ENCODE results near the gene LMAN1L. TPM values are rescaled to one million over a fixed set of nuclear protein-coding genes. Genes with fewer than 3 reads are reported as not detected.

Gene LMAN1L
- total RNA-seq, 1 experiment from 2014 or later: not detected

DNA sequence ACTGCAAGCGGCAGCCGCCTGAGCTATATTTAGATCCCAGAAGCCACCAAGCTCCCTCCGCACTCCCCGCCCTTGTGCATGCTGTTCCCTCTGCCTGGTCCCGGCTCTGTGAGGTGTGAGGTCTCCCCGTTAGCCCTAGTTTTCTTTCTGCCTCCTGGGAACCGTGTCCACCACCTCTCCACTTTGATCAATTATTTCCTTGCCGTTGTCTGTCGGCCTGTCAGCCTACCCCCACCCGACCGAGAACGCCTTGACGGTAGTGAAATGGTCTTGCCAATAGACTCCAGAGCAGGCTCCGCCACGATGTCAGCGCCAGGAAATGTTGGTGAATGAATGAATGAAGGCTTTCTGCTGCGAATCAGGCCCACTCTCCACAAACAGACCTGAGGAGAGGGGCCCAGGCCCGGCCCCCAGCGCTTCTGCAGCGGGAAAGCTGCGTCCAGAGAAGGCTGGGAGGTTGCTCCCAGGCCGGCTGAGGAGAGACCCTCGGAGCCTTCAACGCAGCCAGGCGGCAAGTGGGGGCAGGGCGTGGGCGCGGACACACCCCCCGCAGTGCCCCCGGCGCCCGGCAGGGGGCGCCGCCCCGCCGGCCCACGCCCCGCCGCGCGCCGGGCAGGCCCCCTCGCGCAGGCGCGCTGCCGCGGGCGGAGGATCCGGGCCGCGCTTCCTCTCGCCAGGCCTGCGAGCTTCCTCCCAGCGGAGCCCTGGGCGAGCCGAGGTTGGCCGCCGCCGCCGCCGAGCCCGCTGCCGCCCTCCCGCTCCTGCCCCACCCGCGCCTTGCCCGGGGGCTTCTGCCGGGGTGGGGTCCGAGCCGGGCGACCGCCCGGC lies 31.0 kb upstream of the LMAN1L start, which contains the start of gene CSK:
Gene CSK (plus strand): TSS at position 650 of the 828 bp plus-strand sequence. CDS start 16,218 bp downstream, outside the sequence.
- CTCF ChIA-PET: interaction anchor here (0.8 kb wide), 1 partner anchor 61 kb away, joined by 3 read pairs; no protein-coding TSS in a partner anchor
- H3K4me2 ChIP-seq (ENCODE audit: low read length): peak within 1 kb of the TSS; percentile 100
- H3K9me3 ChIP-seq (ENCODE audit: low read length): no peaks in the 10 kb centered on the region
- H3K27ac ChIP-seq (ENCODE audit: low read length): no peak within 1 kb of the TSS
- peaks cover 18% of the 10 kb centered on the region for H3K4me1 ChIP-seq (ENCODE audit: insufficient read depth, low read length)
- POLR2A ChIA-PET (ENCODE audit: unreplicated experiment): no interaction called here
- peak within 1 kb of the TSS; percentile 98 for H3K4me3 ChIP-seq (ENCODE audit: low read length)
- no peaks in the 10 kb centered on the region for H3F3A ChIP-seq (ENCODE audit: low read length, unreplicated experiment)
- no peaks in the 10 kb centered on the region for H3K9me2 ChIP-seq (replicated peaks; ENCODE audit: low read length)
- peak within 1 kb of the TSS; percentile 99 for H2AFZ ChIP-seq (ENCODE audit: low read length)
- DNase-seq (peak; percentile 69), ATAC-seq (peak; percentile 79)
- peaks cover 42% of the 10 kb centered on the region for H3K79me2 ChIP-seq (ENCODE audit: low read length)
- H4K20me1 ChIP-seq (ENCODE audit: low read length): no peaks in the 10 kb centered on the region
- intact Hi-C loops (cut with micrococcal nuclease): no loop called here
- H3K27me3 ChIP-seq (ENCODE audit: low read length): no peaks in the 10 kb centered on the region
- no peaks in the 10 kb centered on the region; the same call in 1 of the 2 replicates for H3K36me3 ChIP-seq (ENCODE audit: low read depth, low read length)
- BruUV-seq (replicated peaks): no TSS peak
- peak within 1 kb of the TSS; percentile 85 for H3K9ac ChIP-seq (ENCODE audit: low read length)
- peak; percentile 40; the same call in 1 of the 2 replicates for TF ChIP-seq CTCF (conservative IDR thresholded peaks at IDR 0.05; ENCODE audit: low read depth, low read length)
- TF ChIP-seq EZH2phosphoT487 (IDR thresholded peaks at IDR 0.05; ENCODE audit: borderline replicate concordance, low read length): no peak

- Histone ChIP-seq H3K27me3 (ENCODE audit: low read length) (no peaks in the 10 kb centered on the region), H3K4me3 (ENCODE audit: low read length) (peak overlapping the region; percentile 98), H4K20me1 (ENCODE audit: low read length) (0 out of 2 replicates have a peak, but pooled peaks cover 1% of the 10 kb centered on the region), H3F3A (ENCODE audit: low read length, unreplicated experiment) (no peaks in the 10 kb centered on the region), H3K9me3 (ENCODE audit: low read length) (no peaks in the 10 kb centered on the region), H3K36me3 (ENCODE audit: low read depth, low read length) (no peaks in the 10 kb centered on the region; the same call in 1 of the 2 replicates), H3K4me1 (ENCODE audit: insufficient read depth, low read length) (peaks cover 18% of the 10 kb centered on the region), H3K9me2 (replicated peaks; ENCODE audit: low read length) (no peaks in the 10 kb centered on the region), H3K4me2 (ENCODE audit: low read length) (peak overlapping the region; percentile 99), H2AFZ (ENCODE audit: low read length) (peak overlapping the region; percentile 65; the same call in 1 of the 2 replicates), H3K79me2 (ENCODE audit: low read length) (peaks cover 50% of the 10 kb centered on the region), H3K27ac (ENCODE audit: low read length) (no peak overlapping the region), H3K9ac (ENCODE audit: low read length) (peak overlapping the region; percentile 85)
- BruUV-seq (replicated peaks): no TSS peak
- POLR2A ChIA-PET (ENCODE audit: unreplicated experiment): no interaction called here
- DNase-seq (no peak), ATAC-seq (peak; percentile 30)
- intact Hi-C loops (cut with micrococcal nuclease): no loop called here
- CTCF ChIA-PET: no interaction called here
- no peak for TF ChIP-seq EZH2 (IDR thresholded peaks at IDR 0.05; ENCODE audit: low read length, unreplicated experiment)
- no peak for TF ChIP-seq CTCF (conservative IDR thresholded peaks at IDR 0.05; ENCODE audit: low read depth, low read length)
- TF ChIP-seq EZH2phosphoT487 (IDR thresholded peaks at IDR 0.05; ENCODE audit: borderline replicate concordance, low read length): no peak
These were observed 30.2 kb upstream of the LMAN1L start for GRCh38 chr15:74782259-74783071.

Data from PC-3 (cell line).